Measurements from ENCODE around the gene NUP62.

GRCh38 chr19:49859682-49860335, 69.5 kb downstream of the NUP62 start:
- TF ChIP-seq ZNF114 (CRISPR knock-in tag; IDR thresholded peaks at IDR 0.05) (no peak), EZH2phosphoT487 (IDR thresholded peaks at IDR 0.05; ENCODE audit: unreplicated experiment) (no peak), CTCF (conservative IDR thresholded peaks at IDR 0.05; ENCODE audit: low read depth in 2 of 2) (no peak), POLR2AphosphoS5 (IDR thresholded peaks at IDR 0.05; ENCODE audit: low read depth) (0 out of 2 replicates have a peak, but pooled peaks have one; percentile 51), STAT1 (IDR thresholded peaks at IDR 0.05; ENCODE audit: unreplicated experiment) (no peak), ETS1 (IDR thresholded peaks at IDR 0.05) (no peak), REST (IDR thresholded peaks at IDR 0.05; ENCODE audit: unreplicated experiment) (no peak), EZH2 (IDR thresholded peaks at IDR 0.05; ENCODE audit: low read depth, unreplicated experiment) (no peak), ZNF331 (CRISPR knock-in tag; IDR thresholded peaks at IDR 0.05; ENCODE audit: low read depth) (no peak), JUNB (IDR thresholded peaks at IDR 0.05; ENCODE audit: unreplicated experiment) (no peak)
